HG03565 (cell line): ENCODE data around the gene DVL2.
"Not testable (repeated sequence)": the region's sequence is repeated elsewhere in the genome, so short reads cannot be mapped to it uniquely, and the experiment has no call there.

Source experiments
- ATAC-seq: cut with Tn5 transposase; IDR thresholded peaks from one replicate; pipeline ENCODE4 v1.9.1; 2021; ENCODE audit warnings: mild to moderate bottlenecking, moderate library complexity; ENCODE audit not compliant: unreplicated experiment

DVL2 gene

DNA sequence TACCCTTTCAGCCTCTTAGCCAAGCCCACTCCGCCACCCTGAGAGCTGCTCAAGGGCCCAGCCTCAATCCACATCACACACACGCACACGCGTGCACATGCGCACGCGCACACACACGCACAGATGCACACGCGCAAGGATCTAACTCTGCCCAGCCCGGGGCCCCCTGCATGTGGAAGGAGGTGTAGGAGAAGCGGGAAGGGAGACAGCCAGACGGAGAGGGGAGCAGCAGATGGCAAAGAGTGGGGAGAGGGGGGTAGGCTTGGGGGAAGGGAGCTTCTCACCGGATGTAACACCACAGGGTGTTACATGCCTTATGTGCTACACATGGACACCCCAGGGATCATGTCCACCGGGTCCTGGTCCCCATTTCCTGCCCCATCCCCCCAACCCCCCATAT is 30.0 kb downstream of the DVL2 start:
- no peak for ATAC-seq

- ATAC-seq, result no peak
Measured at GRCh38 chr17:7203391-7203790, 30.9 kb downstream of the DVL2 start.

- ATAC-seq, result no peak
Measured at GRCh38 chr17:7196651-7197401, 37.5 kb downstream of the DVL2 start.

- ATAC-seq, result no peak
Measured at GRCh38 chr17:7195971-7196370, 38.3 kb downstream of the DVL2 start.

- ATAC-seq, result no peak
Measured at GRCh38 chr17:7192271-7192937, 41.9 kb downstream of the DVL2 start.

DNA sequence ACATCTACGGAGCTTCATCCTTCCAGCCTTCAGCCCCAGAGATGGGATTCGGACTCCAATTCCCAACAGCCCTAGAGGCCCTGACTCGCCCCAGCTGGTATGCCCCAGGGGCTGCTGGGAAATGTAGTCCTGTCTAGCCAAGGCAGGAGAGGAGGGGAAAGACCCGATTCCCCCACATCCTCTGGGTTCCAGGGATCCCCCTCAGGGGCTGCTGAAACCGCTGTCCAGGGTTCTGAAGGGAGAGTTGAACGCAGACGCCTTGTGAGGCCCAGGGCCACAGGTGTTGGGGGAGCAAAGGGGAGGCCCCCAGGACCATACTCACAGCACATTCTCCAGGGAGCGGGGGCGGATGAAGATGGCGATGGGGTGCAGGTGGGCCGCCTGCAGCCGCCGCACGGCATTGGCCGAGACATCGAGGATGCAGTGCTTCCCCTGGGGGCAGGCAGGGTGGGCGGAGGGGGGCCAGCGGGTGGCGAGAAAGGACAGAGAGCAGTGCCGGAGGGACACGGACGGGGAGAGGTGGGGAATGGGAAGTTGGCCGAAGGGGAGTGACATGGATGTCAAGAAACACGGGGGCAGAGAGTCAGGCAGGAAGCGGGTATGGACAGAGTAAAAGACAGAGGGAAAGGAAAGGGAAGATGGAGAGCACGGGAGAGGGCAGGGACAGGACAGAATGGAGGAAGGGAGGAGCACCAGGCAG is 42.6 kb downstream of the DVL2 start:
- ATAC-seq, result no peak

DNA sequence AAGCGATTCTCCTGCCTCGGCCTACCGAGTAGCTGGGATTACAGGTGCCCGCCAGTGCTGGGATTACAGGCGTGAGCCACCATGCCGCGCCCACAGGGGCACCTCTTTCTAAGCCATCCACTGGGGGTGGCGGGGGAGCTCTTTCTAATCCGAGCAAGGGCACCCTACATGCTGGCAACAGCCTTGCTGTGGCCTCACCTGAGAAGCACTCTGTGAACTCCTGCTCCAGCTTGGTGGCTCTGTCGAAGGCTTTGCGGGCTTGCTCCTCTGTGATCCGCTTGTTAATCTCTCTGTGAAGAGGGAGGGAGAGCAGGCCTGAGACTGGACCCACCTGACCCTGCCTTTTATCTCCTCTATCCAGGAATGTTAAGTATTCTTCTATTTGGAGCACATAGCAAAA is 43.2 kb downstream of the DVL2 start:
- no peak for ATAC-seq

- no peak for ATAC-seq
Measured at GRCh38 chr17:7190276-7190917, 43.9 kb downstream of the DVL2 start.

DNA sequence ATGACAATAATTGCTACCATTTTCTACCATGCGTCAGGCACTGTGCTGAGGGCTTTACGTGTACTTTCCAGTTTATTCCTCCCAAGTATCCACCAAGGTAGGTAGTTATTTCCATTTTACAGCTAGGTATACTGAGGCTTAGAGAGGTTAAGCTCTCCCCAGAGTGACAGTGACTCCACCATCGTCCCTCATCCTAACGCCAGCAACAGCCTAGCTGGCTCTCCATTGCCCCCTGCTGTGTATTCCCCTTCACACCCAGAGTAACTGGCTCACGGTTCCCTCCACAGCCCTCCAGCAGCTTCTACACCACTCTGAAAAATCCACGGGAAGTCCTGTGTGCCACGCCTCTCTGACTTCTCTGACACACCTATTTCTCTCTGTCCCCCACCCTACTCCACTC is 48.1 kb downstream of the DVL2 start:
- ATAC-seq, result no peak

DNA sequence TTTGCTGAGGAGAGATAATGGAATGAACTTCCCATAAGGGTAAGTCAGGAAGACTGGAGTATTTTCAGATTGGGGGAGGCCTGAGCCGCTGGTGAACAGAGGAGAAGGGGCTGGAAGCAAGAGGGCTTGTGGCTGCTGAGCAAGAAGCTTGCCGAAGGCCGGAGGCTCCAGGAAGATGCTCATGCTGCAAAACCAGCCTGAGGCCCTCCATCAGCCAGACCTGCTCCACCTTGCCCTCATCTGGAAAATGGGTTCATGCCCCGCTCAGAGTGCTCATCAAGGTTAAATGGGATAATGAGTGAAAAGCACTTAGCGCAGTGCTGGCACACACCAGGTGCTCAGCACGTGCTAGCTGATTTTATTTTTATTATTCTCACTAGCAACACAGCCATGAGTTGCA is 49.7 kb downstream of the DVL2 start:
- no peak for ATAC-seq

- ATAC-seq, result no peak
Measured at GRCh38 chr17:7184091-7184488, 50.2 kb downstream of the DVL2 start.

GRCh38 chr17:7183433-7184090 is 50.8 kb downstream of the DVL2 start:
- no peak for ATAC-seq

DNA sequence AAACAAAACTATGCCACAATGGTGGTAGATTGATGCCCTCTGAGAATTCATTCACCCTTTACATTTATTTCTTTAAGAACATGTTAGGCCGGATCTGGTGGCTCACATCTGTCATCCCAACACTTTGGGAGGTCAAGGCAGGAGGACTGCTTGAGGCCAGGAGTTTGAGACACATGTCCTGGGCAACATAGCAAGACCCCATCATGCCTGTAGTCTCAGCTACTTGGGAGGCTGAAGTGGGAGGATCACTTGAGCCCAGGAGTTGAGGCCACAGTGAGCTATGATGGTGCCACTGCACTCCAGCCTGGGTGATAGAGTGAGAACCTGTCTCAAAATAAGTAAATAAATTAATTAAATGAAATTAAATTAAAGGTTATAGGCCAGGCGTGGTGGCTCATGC is 52.2 kb downstream of the DVL2 start:
- ATAC-seq, result not testable (repeated sequence)

DNA sequence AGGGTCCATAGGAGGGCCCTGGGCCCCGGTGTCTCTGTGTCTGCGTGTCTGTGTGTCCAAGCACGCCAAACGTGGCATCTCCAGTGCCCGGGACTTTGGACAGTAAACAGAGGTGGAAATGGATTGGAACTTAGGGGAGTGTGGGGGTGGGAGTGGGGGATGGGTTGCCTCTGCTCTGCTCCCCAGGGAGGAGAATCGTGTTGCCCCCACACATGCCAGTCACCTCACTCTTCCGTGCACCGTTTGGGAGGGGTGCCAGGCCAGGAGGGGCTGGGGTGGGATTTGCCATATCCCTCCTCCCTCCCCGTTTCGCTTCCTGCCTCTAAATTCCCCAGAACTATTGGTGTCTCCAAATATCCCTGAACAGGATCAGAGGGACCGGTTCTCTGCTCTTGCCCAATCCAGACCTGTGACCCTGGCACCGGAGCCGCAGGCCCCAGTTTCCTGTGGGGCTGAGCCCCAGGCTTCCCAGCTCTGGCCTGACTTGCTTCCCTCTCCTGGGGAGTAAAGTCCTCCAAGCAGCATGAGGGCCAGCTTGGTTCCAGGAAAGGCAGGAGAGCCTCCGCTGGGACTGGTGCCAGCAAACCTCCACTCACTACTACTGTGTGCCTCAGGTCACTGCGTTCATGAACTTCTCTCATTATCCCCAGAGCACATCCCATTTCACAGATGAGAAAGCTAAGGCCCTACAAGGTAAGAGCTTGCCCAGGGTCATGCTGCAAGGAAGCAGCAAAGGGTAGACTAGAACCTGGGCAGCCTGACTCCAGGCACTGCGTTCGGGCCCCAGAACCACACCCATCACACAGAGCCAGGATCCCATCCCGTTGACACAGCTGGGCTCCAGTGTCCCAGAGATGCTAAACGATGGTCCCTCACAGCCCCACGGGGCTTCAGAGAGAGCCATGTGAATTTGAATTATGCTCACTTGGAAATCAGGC is 54.7 kb downstream of the DVL2 start, which contains the start of gene ASGR1:
TSS of gene ASGR1 (minus strand) at position 54 of the 938 bp plus-strand sequence. CDS start 807 bp downstream, outside the sequence.
- ATAC-seq, result no peak

GRCh38 chr17:7178973-7179316 is 55.4 kb downstream of the DVL2 start:
- ATAC-seq, result no peak

DNA sequence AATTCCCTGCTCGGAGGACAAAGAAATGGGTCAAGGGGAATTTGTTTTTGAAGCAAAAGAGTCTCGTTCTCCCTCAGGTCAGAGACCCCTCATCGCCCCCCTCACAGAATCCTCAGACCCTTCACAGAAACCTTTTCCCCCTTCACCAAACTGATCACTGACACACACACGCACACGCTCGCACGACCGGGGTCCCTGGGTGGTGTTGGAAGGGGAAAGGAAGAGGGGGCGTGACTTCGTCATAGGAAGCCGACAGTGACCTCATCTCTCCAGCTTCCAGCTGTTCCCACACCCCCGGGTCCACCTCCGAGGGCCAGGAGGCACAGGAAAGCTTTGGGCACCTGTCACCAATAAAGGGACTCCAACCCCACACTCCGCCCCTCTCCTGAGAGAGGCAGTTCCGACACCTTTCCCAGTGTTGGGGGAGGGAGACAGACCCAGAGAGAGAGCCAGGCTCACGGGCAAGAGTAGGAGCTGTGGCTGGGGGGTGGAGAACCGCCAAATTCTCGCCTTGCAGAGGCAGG is 56.3 kb downstream of the DVL2 start:
- ATAC-seq, result no peak

DNA sequence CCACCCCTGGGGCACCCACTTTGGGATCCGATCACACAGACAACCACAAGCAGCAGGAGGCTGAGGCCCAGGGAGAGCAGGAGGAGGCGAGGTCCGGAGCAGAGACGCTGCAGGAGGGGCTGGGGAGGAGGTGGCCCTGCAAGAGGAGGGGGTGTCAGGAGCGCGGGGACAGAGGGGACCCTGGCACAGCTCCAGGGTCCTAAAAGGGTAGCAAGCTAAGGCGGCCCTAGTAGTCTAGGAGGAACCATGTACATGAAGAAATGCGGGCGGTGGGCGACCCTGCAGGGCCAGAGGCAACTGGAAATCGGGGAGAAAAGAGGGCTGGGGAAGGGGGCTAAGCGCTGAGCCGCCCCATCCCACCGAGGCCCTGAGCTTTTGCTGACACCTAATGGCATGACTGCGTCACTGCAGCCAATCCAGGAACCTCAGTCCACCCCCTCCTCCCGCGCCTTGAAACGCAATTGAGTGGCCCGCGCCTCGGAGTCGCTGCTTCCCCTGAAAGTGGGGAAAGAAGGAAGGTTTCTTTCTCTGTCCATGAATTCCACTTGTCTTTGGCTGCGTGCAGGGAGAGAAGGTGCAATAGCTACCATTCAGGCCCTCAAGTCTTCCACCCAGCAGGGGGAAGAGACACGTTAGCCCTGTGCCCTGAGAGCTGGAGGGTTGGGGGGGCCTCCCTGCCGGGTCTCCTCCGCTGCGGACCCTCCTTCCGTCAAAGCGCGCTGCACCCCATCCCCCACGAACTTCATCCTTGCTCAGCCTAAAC is 56.9 kb downstream of the DVL2 start:
- no peak for ATAC-seq

DNA sequence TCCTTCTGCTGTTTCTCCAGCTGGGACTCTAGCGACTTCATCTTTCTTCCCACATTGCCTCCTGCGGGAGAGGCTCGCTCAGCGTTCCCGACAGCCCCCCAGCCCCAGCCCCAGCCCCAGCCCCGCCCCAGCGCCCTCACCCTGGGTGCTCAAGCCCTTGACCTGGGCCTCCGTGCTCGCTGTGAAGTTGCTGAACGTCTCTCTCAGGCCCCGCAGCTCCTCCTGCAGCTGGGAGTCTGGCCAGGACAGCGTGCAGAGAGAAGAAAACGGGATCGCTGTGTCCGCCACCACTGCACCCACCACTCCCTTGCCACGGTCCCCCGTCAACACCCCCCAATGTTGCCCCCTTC is 57.5 kb downstream of the DVL2 start:
- ATAC-seq, result no peak
